CD4-positive, alpha-beta T cell treated with Interleukin-1 beta for 1 hour (primary cell): ENCODE measurements around the gene ARHGEF6.
"Not testable (repeated sequence)": the region's sequence is repeated elsewhere in the genome, so short reads cannot be mapped to it uniquely, and the experiment has no call there.

Experiments
- DNase-seq, 2 donors: peaks; one replicate each; pipeline ENCODE4 v3.0.0-alpha.2; 2020 to 2022

Gene ARHGEF6

GRCh38 chrX:136780763-136781162 is at the start of gene ARHGEF6:
Gene ARHGEF6, minus strand, starts transcription at chrX:136780932. Its CDS starts 50 bp downstream, at chrX:136780882.
- DNase-seq = peak in 1 of 2 donors; percentile 44

- DNase-seq = no peak
Measured at GRCh38 chrX:136829413-136829812, 48.7 kb upstream of the ARHGEF6 start.

GRCh38 chrX:136828830-136829229 is 48.1 kb upstream of the ARHGEF6 start:
- DNase-seq = no peak

GRCh38 chrX:136827026-136827425 is 46.3 kb upstream of the ARHGEF6 start:
- no peak for DNase-seq

GRCh38 chrX:136825771-136826170 is 45.0 kb upstream of the ARHGEF6 start:
- no peak for DNase-seq

- DNase-seq = no peak
Measured at GRCh38 chrX:136823175-136823574, 42.4 kb upstream of the ARHGEF6 start.

- DNase-seq = no peak
Measured at GRCh38 chrX:136822337-136823095, 41.8 kb upstream of the ARHGEF6 start.

- not testable (repeated sequence) for DNase-seq
Measured at GRCh38 chrX:136819756-136820155, 39.0 kb upstream of the ARHGEF6 start.

GRCh38 chrX:136819031-136819703 is 38.4 kb upstream of the ARHGEF6 start:
- DNase-seq = no peak

GRCh38 chrX:136816975-136817374 is 36.2 kb upstream of the ARHGEF6 start:
- no peak for DNase-seq

- DNase-seq = no peak
Measured at GRCh38 chrX:136814847-136815750, 34.4 kb upstream of the ARHGEF6 start.

GRCh38 chrX:136812286-136812685 is 31.6 kb upstream of the ARHGEF6 start:
- no peak for DNase-seq

- DNase-seq = no peak
Measured at GRCh38 chrX:136810493-136810892, 29.8 kb upstream of the ARHGEF6 start.

- no peak for DNase-seq
Measured at GRCh38 chrX:136806891-136807410, 26.2 kb upstream of the ARHGEF6 start.

- DNase-seq = no peak
Measured at GRCh38 chrX:136802515-136802914, 21.8 kb upstream of the ARHGEF6 start.

- DNase-seq = no peak
Measured at GRCh38 chrX:136797787-136798186, 17.1 kb upstream of the ARHGEF6 start.

GRCh38 chrX:136795132-136795531 is 14.4 kb upstream of the ARHGEF6 start:
- not testable (repeated sequence) for DNase-seq

- not testable (repeated sequence) for DNase-seq
Measured at GRCh38 chrX:136794660-136795059, 13.9 kb upstream of the ARHGEF6 start.

GRCh38 chrX:136794080-136794479 is 13.3 kb upstream of the ARHGEF6 start:
- DNase-seq = no peak

GRCh38 chrX:136789856-136790255 is 9.1 kb upstream of the ARHGEF6 start:
- DNase-seq = no peak

- DNase-seq = no peak
Measured at GRCh38 chrX:136784231-136784630, 3.5 kb upstream of the ARHGEF6 start.

GRCh38 chrX:136783159-136783558 is 2.4 kb upstream of the ARHGEF6 start:
- DNase-seq = no peak

- DNase-seq = no peak
Measured at GRCh38 chrX:136781180-136781797, 557 bp upstream of the ARHGEF6 start.
